Activated CD8-positive, alpha-beta memory T cell treated with anti-CD3 and anti-CD28 coated beads, Interleukin-2, amount 50 U/mL, for 4 hours (primary cell): ENCODE results near the gene IGFALS.

Source experiments
- DNase-seq: peaks from one replicate; pipeline ENCODE4 v3.0.0-alpha.2; 2020

The IGFALS gene

DNA sequence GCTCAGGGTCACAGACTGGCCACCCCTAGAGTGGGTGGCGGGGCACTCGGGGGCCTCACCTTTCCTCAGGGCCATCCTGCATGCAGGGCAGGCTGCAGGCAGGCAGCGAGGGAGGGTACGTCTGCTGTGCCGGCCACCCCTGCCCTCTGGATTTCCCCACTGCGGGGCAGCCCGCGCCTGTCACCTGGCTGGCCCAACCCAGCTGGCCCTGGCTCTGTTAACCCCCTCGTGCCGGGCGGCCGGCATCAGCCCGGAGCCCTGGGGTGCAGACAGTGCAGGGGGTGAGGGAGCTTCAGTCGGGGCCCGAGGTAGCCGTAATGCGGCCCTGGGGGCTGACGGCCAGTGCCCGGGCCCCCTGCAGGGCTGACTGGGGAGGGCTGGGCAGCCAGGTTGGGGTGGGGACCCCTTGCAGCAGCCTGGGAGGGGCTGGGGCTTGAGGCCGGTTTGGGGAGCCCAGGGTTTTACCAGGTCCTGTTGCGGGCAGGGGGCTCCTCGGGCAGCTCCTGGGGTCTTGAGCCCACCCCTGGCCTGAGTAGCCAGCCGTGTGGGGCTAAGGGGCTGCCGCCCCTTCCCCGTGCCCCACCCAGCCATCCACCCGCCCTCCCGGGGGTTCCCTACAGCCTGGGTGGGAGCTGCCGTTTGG, at the start of gene IGFALS:
Gene IGFALS (minus strand): TSS at position 128 of the 643 bp plus-strand sequence. CDS start 53 bp downstream, at position 75.
- no peak for DNase-seq

DNA sequence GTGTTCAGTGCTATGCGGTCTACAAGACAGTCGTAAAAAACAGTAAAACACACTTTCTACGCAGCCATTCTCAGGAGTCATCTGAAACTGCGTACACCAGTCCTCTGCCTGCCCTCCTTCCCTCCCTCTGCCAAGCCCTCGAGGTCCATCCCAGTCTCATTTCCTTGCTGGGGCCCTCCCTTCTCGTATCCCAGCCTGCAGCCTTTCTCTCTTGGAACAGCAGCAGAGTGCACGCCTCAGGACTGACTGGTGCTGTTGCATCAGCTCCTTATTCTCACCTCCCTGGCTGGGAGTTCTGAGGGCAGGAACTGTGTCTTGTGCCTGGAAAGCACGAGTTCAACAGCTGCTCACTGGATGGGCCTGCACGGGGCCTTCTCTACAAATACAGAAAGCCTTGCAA, 46.0 kb upstream of the IGFALS start:
- no peak for DNase-seq

DNA sequence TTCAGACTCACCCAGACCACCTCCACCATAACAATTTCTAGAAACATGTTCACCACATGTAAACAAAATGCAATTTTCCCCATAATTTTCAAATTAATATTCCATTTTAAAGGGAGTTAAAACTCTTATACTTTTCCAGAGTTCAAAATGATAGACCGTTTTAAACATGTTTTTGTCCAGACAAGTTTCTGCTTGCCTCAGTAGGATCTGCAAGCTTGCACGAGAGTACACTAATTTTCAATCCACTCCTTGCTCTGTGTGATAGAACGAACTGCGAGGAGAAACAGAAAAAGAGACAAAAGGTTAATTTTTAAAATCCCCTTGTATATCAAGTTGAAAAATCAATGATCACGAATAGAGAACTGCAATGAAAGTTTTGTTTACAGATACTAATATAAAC, 40.6 kb upstream of the IGFALS start:
- no peak for DNase-seq

DNA sequence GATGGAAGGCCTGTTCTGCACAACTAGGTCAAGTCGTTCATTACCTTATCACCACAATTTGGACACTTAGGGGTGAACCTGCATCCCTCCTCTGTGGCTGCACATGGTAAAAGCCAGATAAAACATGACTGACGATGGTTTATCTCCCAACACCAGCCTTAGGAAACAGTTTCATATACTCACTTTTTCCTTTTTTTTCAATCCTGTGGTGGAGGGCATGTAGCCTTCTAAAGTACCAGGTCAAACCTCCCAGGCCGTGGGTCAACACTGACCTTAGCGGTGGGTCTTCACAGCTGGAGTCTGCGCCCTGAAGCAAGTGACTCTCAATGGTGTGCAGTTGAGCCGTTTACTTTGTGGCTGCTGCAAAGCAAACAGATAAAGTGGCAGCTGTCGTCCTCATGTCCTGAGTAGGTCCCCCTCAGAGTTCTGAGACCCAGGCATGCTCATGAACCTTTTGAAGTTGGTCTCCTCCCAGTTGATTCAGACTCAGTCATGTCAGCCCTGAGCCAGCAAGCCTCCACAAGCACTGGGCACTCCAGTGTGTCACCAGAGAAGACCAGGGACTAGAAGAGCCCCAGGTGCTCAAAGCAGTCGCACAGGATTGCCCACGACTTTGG, 39.4 kb upstream of the IGFALS start:
- DNase-seq, result no peak

DNA sequence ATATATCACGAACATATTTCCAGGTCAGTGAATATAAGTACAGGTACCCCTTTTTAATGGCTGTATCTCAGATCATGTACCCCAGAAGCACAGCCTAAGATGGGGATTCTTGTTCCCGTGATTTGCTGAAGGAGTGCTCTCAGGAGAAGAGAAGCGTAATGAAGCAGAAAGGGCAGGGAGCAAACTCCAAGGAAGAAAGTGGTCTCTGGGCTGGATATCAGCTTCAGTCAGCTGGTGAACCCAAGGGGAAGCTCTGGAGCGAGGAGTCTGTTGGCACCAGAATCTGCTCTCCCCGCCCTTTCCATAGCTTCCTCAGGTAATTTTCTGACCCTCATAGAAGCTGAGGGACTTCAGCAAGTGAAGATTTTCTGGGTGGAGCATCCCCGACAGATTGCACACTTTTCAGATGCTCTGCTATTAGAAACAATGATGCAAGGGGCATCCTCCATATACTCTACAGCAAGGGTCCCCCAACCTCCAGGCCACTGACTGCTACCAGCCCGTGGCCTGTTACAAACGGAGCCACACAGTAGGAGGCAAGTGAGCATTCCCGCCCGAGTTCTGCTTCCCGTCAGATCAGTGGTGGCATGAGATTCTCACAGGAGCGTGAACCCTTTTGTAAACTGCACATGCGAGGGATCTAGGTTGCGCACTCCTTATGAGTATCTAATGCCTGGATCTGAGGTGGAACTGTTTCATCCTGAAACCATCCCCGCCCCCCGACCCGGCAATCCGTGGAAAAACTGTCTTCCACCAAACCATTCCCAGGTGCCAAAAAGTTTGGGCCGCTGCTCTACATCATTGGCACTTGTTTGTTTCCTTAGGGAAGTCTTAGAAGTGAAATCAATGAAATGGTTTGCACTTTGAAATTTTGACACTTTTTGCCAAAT, 37.9 kb upstream of the IGFALS start:
- no peak for DNase-seq

DNA sequence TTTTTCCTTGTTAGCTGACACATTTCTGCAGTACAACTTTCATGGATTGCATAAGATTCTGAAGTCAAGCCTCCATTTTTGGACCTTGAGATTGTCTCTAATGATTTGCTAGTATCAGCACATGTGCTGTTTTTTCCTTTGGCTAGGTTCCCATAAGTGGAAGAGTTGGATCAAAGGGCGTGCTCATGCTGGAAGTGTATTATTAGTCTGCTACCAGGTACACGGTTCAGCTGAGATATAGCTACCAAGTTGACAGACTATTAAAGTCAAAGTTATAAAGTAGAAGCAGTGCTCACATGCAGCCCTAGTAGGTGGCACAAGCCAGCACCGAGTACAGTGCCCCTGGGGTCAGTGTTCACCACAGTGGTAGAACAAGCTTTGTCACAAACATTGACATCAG, 36.7 kb upstream of the IGFALS start:
- no peak for DNase-seq

DNA sequence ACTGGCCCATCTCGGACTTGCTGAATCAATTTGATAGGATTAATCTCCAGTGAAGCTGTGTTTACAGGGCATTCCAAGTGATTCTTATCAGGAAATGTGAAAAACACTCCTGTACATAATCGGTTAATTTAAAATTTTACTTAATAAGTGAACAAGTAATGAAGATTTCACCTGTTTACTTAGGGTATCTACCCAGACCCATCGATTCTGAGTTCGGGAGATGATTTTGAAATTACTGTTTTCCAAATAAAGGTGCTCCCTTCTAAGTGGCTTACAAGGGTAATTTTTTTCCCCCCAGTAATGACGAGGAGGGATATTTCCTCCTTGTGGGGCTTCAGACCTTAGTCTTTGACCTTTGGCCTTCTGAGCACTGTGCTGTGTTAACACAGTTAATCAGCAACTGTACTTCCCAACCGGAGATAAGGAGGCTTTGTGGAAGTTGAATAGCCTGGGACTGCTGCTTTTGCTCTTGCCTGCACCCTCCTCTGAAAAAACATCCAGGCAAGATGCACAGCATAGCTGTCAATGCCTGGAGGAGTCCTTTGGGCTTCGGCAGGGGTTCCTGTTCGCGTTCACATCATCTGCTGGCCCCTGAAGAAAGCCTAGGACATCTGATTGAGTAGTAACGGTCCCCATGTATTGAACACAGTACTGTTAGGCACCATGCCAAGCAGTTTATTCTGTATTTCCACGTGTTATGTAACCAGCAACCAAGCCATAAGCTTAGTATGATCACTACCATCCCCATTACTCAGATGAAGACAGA, 35.3 kb upstream of the IGFALS start:
- DNase-seq, result no peak

DNA sequence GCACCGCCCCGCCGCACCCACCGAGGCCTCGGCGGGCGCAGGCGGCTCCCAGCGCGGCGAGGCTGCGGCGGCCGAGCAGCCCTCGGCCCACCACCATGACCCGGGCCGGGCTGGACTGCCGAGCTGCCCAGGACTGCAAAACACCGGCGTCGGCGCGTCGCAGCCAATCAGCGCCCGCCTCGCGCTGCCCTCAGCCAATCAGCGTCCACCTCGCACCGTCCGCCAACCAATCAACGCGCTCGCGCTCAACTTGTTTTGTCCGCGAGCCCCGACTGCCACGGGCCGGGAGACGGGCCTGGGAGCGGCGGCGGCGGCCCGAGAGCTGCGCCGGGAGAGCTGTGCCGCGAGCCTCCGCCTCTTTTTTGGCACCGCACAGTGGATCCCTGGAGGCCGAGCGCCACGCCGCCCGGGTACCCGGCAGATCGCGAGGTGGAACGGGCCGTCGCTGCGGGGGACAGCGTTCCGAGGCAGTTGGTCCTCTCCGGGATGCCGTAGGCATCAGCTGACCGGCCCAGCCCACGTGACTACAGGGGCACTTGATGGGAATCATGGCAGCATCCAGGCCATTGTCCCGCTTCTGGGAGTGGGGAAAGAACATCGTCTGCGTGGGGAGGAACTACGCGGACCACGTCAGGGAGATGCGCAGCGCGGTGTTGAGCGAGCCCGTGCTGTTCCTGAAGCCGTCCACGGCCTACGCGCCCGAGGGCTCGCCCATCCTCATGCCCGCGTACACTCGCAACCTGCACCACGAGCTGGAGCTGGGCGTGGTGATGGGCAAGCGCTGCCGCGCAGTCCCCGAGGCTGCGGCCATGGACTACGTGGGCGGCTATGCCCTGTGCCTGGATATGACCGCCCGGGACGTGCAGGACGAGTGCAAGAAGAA, 33.4 kb upstream of the IGFALS start, which contains the start of the genes FAHD1 and HAGH:
Gene FAHD1 (plus strand): TSS at position 516 of the 883 bp plus-strand sequence. CDS start 33 bp downstream, at position 549.
Gene HAGH (minus strand): TSS at position 135 of the 883 bp plus-strand sequence. CDS start 38 bp downstream, at position 97.
- peak; percentile 86 for DNase-seq

DNA sequence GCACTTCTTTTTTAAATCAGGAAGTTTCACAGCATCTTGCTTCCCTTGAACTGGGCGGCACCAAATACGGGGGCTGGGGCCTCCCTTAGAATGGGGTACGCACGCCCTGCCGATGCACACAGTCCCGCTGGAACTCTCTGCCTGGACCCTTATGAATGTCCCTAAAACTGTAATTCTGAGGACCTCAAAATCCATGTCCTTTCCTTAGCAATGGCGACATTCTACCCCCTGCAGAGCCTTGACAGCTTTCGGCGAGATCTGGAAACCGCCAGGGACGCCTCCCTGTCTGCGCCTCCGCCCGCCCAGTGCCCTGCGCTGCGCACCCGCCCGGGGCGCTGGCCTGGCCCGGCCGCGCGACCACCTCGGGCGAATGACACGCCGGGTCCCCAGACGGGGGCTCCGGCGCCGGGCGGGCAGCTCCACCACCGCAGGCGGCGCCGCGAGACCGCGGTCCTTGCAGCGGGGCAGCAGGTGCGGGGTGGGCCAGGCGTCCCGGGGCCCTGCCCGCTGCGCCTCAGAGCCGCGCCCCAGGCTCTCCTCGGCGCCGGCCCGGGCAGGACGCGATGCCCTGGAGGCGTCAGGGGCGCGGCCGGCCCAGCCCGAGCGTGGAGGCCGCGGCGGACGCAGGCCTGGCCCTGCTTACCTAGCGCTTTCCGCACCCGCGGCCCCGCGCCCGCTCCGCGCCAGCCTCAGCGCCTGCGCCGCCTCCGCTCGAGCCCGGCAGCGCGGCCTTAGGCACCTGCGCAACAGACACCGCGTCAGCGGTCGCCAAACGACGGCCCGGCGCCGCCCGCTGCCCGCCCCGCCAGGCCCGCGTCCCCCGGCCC, 32.6 kb upstream of the IGFALS start:
- peak; percentile 68 for DNase-seq

DNA sequence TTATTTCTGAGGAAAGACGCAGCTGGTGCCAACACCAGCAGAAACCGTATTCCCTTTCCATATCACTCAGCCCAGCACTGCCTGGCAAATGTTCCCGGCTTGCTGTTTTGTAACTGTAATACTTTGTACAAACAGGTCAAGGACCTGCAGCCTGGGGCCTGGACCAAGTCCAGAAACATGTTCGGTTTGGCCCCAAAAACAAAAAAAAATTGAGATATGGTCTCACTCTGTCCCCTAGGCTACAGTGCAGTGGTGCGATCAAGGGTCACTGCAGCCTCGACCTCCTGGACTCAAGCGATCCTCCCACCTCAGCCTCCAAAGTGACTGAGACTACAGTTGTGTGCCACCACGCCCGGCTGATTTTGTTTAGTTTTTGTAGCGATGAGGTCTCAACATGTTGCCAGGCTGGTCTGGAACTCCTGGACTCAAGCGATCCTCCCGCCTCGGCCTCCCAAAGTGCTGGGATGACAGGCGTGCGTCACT, 31.9 kb upstream of the IGFALS start:
- DNase-seq, result no peak

DNA sequence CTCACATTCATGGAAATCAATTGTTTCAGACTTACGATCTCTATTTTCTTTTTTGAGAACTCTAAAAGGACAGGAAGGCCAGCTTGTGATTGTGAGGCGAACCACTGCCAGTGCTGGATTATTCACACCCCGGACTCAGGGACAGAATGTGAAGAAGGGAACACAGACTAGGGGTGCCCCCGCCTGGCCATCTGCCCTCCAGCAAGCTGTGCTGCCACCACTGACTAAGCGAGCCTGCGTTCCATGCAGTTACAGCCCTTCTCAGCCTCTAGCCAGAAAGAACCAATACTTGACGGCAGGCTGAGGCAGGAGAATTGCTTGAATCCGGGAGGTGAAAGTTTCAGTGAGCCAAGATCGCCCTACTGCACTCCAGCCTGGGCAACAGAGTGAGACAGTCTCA, 30.3 kb upstream of the IGFALS start:
- no peak for DNase-seq

DNA sequence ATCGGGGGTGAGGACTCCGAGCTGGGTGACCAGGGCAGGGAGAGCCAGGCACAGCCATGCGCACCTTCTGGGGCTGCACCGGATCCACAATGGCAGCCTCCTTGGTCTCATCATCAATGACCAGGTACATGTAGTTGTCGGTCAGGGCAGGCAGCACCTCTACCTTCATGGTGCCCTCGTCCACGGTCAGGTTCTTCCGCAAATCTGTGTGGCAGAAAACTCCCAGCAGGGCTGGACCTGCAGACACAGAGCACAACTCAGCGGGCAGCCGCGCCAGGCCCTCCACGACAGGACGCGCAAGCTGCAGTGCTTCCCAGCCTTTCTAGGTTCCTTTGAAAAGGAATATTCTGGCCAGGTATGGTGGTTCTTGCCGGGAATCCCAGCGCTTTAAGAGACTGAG, 29.3 kb upstream of the IGFALS start:
- no peak for DNase-seq

DNA sequence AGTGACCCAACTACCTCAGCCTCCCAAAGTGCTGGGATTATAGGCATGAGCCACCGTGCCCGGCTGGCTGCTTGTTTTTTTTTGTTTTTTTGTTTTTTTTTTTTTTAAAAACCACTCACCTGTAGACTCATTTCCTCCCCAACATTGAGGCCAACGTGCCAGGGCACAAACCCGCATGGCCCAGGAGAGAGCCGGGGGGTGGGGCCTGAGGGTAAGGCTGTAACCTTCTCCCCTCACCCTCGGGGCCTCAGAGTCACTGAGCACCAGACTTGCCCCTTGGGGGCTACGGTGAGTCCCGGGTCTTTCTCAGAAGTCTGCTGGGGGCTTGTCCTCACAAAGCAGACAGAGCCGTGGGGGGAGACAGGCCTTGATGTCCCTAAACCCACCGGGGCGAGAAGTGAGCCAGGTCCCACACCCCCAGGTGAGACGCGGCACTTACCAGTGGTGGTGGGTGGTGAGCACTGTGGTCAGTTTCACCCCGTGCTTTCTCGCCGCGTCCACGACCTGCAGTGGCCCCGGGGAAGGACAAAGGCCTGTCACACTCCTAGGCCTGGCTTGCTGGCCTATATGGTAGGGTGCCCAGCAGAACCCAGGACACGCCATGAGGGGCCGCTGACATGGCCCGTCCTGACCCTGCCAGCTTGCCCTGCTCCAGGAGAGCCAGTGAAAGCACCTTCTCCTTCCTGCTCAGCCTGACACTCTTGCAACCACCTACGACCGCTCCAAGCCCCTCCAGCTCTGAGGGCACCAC, 28.5 kb upstream of the IGFALS start:
- no peak for DNase-seq

DNA sequence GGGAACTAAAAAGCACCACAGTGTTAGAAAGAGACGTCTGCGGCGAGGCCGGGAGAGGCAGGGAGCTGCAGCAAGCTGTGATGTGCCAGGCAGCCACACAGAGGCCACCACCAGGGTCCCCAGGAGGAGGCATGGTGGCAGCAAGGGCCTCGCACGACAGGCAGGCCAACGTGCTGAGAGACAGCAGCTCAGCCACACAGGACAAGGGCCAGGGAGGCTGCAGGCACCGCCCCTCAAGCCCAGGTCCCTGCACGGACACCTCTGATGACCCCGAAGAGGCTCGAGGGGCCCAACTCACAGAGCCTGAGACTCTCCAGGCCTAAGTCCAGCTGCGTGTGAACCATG, 27.4 kb upstream of the IGFALS start:
- no peak for DNase-seq

DNA sequence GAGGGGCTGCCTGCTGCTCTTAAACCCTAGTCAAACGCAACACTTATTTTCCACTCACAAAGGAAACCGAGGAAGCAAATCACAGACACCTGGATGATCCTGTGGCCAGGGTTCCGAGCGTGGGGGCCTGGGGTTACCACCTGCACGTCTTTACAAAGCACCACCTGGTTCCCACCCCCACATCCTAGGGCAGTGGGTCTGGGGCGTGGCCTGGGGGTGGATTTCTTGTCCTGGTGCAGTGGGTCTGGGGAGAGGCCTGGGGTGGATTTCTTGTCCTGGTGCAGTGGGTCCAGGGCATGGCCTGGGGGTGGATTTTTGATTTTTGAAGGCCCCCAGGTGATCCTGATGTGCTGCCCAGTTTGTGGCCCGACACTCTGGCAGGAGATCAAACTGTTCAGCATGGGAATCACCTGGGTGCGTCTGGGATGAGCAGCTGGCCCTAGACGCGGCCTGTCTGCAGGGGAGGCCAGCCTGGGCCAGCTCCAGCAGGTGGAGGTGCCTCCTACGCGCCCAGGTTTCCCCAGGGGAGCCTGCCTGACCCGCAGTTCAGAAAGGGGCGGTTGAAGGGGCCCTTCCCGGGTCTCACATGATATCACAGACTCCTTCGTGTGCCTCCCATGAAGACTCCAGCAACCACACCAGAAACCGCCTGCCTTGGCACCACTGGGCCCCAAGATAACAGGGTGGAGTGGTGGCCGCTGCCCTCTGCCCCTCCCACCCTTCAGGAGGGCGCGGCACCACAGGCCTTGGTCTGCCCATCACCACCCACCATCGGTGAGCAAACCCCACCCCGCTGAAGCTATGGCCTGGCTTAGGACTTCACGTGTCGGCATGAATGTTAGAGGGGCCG, 26.8 kb upstream of the IGFALS start:
- no peak for DNase-seq

DNA sequence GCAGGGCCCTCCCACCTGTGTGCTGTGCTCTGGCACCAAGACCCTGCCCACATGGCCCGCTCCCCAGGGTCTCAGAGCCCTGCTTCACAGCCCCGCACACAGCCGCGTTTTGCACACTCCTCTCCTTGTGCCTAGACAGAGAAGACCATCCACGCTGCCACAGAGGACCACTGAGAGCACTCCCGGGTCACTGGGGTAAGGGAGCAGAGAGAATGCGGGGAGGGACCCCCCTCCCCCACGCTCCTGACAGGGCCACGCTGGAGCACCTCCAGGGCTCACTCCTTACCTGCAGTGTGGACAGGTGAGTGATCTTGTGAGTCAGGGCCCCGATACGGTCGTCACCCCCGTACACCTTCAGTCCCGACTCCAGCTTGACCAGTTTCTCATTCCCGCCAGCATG, 26.1 kb upstream of the IGFALS start:
- no peak for DNase-seq

DNA sequence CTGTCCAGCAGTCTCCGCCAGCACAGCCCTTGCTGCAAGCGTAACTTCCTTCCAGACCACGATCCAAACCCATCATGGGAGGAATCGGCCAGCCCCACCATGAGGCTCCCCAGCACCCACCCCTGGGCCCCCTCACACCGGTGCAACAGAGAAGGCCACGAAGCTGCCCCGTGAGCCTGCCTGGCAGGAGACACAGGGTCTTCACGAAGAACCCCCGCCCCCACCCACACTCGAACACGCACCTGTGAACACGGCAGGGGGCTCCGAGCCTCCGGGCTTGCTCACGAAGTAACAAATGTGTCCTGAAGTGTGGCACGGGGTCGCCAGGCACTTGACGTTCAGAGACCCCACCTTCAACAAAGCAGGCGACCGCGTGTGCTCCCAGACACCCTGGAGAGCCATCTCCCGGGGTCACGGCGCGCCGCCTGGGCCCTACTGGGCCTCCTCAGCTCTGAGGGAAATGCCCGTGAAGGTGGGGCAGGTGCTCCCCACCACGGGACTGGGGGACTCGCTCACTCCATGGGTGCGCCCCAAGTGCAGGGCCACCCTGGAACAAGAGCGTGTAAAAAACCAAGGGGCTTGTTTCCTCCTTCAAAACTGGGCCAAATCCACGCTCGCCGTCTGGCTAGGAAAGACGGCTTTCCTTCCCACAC, 25.5 kb upstream of the IGFALS start:
- no peak for DNase-seq

DNA sequence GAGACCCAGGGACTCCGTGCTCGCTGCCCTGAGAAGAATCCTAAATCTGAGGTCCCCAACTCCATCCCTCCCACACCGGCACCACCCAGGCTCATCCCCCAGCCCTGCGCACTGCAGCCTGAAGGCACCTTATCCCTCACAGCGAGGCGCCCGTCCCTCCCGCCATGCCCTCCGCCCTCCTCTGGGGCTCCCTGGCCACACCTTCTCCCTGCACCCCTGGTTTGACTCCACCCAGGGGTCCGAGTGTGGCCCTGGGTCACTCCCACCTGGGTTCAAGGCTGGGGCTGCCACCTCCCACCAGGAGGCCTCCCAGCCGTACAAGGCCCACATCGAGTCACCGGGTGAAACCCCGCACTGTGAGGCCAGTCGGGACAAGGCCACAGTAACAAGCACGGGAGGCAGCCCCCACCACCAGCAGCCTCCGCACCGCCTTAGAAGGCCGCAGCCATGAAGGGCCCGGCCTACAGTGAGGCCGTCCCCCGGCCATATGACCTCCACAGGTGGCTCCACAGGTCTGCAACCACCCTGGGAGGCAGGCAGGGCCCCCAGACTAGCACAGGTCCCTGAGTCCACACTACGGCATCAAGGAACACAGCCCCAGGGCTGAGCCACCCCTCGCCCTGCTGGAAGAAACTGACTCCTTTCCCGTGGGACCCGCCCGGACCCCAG, 24.8 kb upstream of the IGFALS start:
- no peak for DNase-seq
